ENCODE measurements around the gene ACOX1.

The ACOX1 gene

GRCh38 chr17:76008630-76009425 is 29.9 kb upstream of the ACOX1 start:
- DNase-seq (ENCODE audit: low read depth), result no peak
- TF ChIP-seq CTCF (conservative IDR thresholded peaks at IDR 0.05; ENCODE audit: low read depth, low read length), result no peak
- no peak overlapping the region for H3K4me3 ChIP-seq (ENCODE audit: low read depth, low read length)

DNA sequence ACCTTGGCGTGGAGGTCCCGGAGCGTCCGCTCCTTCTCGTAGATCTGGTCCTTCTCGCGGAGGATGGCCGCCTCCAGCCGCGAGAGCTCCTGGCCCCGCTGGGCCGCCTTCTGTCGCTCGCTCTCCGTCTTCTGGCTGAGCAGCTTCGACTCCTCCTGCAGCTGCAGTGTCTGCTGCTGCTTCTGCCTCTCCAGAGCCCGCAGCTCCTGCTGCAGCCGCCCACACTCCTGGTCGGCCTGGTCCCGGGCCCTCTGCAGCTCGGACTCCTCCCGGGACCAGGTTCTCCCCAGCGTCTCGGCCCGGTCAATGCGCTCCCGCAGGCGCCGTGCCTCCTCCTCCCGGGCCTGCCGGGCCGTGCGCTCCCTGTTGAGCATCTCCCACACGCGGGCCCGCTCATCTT is 29.2 kb upstream of the ACOX1 start:
- DNase-seq (ENCODE audit: low read depth), result no peak
- no peak for TF ChIP-seq CTCF (conservative IDR thresholded peaks at IDR 0.05; ENCODE audit: low read depth, low read length)
- no peak overlapping the region for H3K4me3 ChIP-seq (ENCODE audit: low read depth, low read length)

- DNase-seq (ENCODE audit: low read depth), result no peak
- TF ChIP-seq CTCF (conservative IDR thresholded peaks at IDR 0.05; ENCODE audit: low read depth, low read length), result no peak
- no peak overlapping the region for H3K4me3 ChIP-seq (ENCODE audit: low read depth, low read length)
Measured at GRCh38 chr17:76007850-76008165, 28.8 kb upstream of the ACOX1 start.

- no peak overlapping the region for H3K4me3 ChIP-seq (ENCODE audit: low read depth, low read length)
- no peak for DNase-seq (ENCODE audit: low read depth)
- TF ChIP-seq CTCF (conservative IDR thresholded peaks at IDR 0.05; ENCODE audit: low read depth, low read length), result no peak
Measured at GRCh38 chr17:76007131-76007849, 28.3 kb upstream of the ACOX1 start.

DNA sequence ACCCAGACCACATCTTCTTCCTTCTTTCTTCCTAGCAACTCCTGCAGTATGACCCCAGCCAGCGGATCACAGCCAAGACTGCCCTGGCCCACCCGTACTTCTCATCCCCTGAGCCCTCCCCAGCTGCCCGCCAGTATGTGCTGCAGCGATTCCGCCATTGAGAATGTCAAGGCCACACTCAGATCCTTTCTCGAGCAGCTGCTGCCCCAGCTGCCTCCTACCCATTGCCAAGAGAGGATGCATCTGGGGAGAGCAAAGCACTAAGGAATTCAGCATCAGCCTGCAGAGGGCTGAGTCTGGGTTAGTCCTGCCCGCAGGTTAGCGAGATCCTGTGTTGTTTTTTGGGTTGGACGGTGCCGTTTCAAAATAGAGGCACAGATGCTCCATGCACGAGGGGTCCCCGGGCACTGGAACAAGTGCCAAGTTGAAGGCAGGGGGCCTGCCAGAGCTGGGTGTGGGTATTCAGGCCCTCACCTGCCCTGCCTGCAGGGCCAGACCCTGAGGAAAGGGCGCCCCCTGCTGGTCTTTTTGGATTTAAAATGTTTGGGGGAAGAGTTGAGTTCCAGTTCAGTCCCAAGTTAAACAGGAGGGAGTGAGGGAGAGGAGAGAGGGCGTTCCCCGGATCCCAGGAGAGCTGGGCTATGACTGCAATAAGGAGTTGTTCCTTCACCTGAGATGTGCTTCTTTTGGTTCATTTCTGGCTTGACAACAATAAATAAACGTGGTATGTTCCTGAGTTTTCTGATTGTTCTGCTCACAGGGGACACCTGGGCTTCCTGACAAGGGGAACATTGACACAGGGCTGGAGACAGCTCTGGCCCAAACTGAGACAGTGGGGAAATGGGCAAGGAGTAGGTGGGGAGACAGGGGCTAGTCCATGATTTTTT is 26.5 kb upstream of the ACOX1 start:
- H3K4me3 ChIP-seq (ENCODE audit: low read depth, low read length), result no peak overlapping the region
- TF ChIP-seq CTCF (conservative IDR thresholded peaks at IDR 0.05; ENCODE audit: low read depth, low read length), result peak; percentile 79
- peak; percentile 67 for DNase-seq (ENCODE audit: low read depth)

GRCh38 chr17:76004750-76005262 is 25.8 kb upstream of the ACOX1 start:
- H3K4me3 ChIP-seq (ENCODE audit: low read depth, low read length), result no peak overlapping the region
- DNase-seq (ENCODE audit: low read depth), result no peak
- TF ChIP-seq CTCF (conservative IDR thresholded peaks at IDR 0.05; ENCODE audit: low read depth, low read length), result no peak
